Mesothelial cell of epicardium (in vitro differentiated cells): ENCODE measurements around the gene NAGPA. TPM values are rescaled to one million over a fixed set of nuclear protein-coding genes. Genes with fewer than 3 reads are reported as not detected.

ENCODE experiments used
- DNase-seq, 2 experiments: peaks; one replicate each; pipeline ENCODE4 v3.0.0; 2021; ENCODE audit warnings: low spot score in 2 of 2; ENCODE audit not compliant: unreplicated experiment in 2 of 2
- H3K27ac Mint-ChIP-seq: 2 replicates; pipeline ENCODE4 v1.8.0; 2021; ENCODE audit warnings: mixed read lengths
- H3K27me3 Mint-ChIP-seq: 2 replicates; pipeline ENCODE4 v1.8.0; 2021; ENCODE audit warnings: low read depth, mixed read lengths
- H3K36me3 Mint-ChIP-seq: 2 replicates; pipeline ENCODE4 v1.8.0; 2021; ENCODE audit warnings: mixed read lengths
- H3K4me1 Mint-ChIP-seq: 2 replicates; pipeline ENCODE4 v1.8.0; 2021; ENCODE audit warnings: mixed read lengths
- H3K4me3 Mint-ChIP-seq: 2 replicates; pipeline ENCODE4 v1.8.0; 2021; ENCODE audit warnings: mild to moderate bottlenecking, moderate library complexity, mixed read lengths
- H3K9me3 Mint-ChIP-seq: 2 replicates; pipeline ENCODE4 v1.8.0; 2021; ENCODE audit warnings: mixed read lengths
- total RNA-seq: library from RNA; stranded (reverse); gene quantifications from 3 replicates; pipeline ENCODE4 v1.2.1, GENCODE V29; 2021
- TF ChIP-seq, protein P1 (sequence below): fragments of 200-600 bp; sonication (generic); IDR thresholded peaks from one replicate; pipeline ENCODE4 v1.5.0; 2021; ENCODE audit warnings: antibody characterized with exemption; ENCODE audit not compliant: unreplicated experiment

Gene NAGPA
- total RNA-seq, 1 donor from 2014 or later = 12.6 TPM

- H3K4me1 Mint-ChIP-seq = no peaks in the 10 kb centered on the region
- TF ChIP-seq, protein P1, sequence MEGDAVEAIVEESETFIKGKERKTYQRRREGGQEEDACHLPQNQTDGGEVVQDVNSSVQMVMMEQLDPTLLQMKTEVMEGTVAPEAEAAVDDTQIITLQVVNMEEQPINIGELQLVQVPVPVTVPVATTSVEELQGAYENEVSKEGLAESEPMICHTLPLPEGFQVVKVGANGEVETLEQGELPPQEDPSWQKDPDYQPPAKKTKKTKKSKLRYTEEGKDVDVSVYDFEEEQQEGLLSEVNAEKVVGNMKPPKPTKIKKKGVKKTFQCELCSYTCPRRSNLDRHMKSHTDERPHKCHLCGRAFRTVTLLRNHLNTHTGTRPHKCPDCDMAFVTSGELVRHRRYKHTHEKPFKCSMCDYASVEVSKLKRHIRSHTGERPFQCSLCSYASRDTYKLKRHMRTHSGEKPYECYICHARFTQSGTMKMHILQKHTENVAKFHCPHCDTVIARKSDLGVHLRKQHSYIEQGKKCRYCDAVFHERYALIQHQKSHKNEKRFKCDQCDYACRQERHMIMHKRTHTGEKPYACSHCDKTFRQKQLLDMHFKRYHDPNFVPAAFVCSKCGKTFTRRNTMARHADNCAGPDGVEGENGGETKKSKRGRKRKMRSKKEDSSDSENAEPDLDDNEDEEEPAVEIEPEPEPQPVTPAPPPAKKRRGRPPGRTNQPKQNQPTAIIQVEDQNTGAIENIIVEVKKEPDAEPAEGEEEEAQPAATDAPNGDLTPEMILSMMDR = no peak
- peaks cover 32% of the 10 kb centered on the region for H3K27me3 Mint-ChIP-seq
- H3K36me3 Mint-ChIP-seq = no peaks in the 10 kb centered on the region
- H3K4me3 Mint-ChIP-seq = no peak overlapping the region
- H3K27ac Mint-ChIP-seq = no peak overlapping the region
- no peaks in the 10 kb centered on the region for H3K9me3 Mint-ChIP-seq
- no peak for DNase-seq
Observed at GRCh38 chr16:5015887-5016286, 17.8 kb downstream of the NAGPA start.

GRCh38 chr16:5015351-5015750, 18.4 kb downstream of the NAGPA start:
- DNase-seq = no peak
- H3K27ac Mint-ChIP-seq = no peak overlapping the region
- no peaks in the 10 kb centered on the region for H3K9me3 Mint-ChIP-seq
- peaks cover 34% of the 10 kb centered on the region for H3K27me3 Mint-ChIP-seq
- no peak overlapping the region for H3K4me3 Mint-ChIP-seq
- TF ChIP-seq, protein P1 = no peak
- H3K36me3 Mint-ChIP-seq = no peaks in the 10 kb centered on the region
- H3K4me1 Mint-ChIP-seq = no peaks in the 10 kb centered on the region

- Mint-ChIP-seq H3K36me3 (no peaks in the 10 kb centered on the region), H3K4me1 (no peaks in the 10 kb centered on the region), H3K9me3 (no peaks in the 10 kb centered on the region), H3K27me3 (peaks cover 43% of the 10 kb centered on the region), H3K4me3 (no peak overlapping the region), H3K27ac (no peak overlapping the region)
- DNase-seq = no peak
- TF ChIP-seq, protein P1 = no peak
Observed at GRCh38 chr16:5012887-5013286, 20.8 kb downstream of the NAGPA start.

DNA sequence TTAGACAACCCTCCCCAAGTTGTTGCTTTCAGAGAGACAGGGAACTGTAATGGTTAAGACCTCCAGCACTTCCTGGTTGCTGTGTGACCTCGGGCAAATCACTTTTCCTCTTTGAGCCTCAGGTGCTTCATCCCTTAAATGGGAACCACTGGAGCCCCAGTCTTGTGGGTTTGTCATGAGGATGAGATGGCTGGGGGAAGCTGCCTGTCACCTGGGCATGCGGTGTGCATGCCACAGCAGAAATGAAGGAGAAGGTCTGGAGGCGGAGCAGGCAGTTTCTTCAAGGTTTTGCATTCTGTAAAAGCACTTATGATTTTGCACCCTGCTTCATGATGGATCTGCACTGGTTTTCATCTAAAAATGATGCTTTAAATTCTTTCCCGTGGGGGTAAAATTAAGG, 22.1 kb downstream of the NAGPA start:
- DNase-seq = no peak
- TF ChIP-seq, protein P1 = no peak
- no peaks in the 10 kb centered on the region for H3K36me3 Mint-ChIP-seq
- H3K4me1 Mint-ChIP-seq = no peaks in the 10 kb centered on the region
- H3K4me3 Mint-ChIP-seq = no peak overlapping the region
- H3K27me3 Mint-ChIP-seq = peaks cover 40% of the 10 kb centered on the region
- H3K27ac Mint-ChIP-seq = no peak overlapping the region
- H3K9me3 Mint-ChIP-seq = no peaks in the 10 kb centered on the region

DNA sequence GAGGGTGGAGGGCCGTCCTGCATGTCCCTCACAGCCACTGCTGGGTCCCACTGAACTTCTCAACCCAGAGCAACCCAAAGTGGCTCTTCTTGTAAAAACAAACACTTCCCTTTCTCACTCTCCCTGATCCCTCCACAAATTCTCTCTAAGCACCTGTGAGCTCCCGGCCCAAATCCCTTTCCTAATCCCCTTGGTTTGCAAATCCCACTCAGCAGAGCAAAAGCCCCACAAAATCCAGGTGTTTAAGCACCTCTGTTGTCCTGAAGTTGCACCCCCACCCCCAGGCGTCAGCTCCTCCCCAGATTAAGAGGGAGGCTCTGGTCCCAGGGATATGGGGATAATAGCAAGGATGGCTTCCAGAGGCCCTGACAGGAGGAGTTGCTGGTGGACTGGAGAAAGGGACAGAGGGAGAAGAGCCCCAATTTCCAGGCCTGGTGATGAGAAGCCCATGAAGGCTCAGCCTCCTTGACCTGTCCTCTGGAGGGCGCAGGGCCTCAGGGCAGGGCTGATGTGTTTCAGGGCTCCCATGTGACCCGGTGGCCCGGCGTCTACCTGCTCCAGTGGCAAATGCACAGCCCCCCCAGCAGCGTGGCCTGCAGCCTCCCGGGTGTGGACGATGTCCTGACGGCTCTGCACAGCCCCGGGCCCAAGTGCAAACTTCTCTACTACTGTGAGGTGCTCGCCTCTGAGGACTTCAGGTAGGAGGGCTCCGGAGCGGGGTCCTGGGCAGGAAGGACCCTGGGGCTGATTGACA, 23.0 kb downstream of the NAGPA start:
- Mint-ChIP-seq H3K9me3 (no peaks in the 10 kb centered on the region), H3K27ac (no peak overlapping the region), H3K4me3 (no peak overlapping the region), H3K36me3 (no peaks in the 10 kb centered on the region), H3K4me1 (no peaks in the 10 kb centered on the region), H3K27me3 (peaks cover 39% of the 10 kb centered on the region)
- no peak for DNase-seq
- TF ChIP-seq, protein P1 = no peak

GRCh38 chr16:5008311-5008731, 25.4 kb downstream of the NAGPA start:
- Mint-ChIP-seq H3K27ac (no peak overlapping the region), H3K4me3 (no peak overlapping the region), H3K36me3 (no peaks in the 10 kb centered on the region), H3K27me3 (peaks cover 32% of the 10 kb centered on the region), H3K4me1 (no peaks in the 10 kb centered on the region), H3K9me3 (no peaks in the 10 kb centered on the region)
- DNase-seq = no peak
- TF ChIP-seq, protein P1 = no peak
